Loucy (cell line): ENCODE measurements around the gene POC1A.

Experiments
- H2AFZ ChIP-seq: fragments of 200-600 bp; sonication (generic); 2 replicates; pipeline ENCODE4 v1.6.0; 2016; ENCODE audit warnings: antibody characterized with exemption, mild to moderate bottlenecking, low read length, moderate library complexity
- H3F3A ChIP-seq: fragments of 200-600 bp; 2 replicates; pipeline ENCODE4 v1.6.0; 2016; ENCODE audit warnings: antibody characterized with exemption, low read depth, mild to moderate bottlenecking
- H3K27me3 ChIP-seq: fragments of 200-600 bp; sonication (generic); 2 replicates; pipeline ENCODE4 v1.6.1; 2014; ENCODE audit warnings: low read length, mild to moderate bottlenecking; ENCODE audit not compliant: insufficient read depth, poor library complexity, severe bottlenecking
- H3K36me3 ChIP-seq: fragments of 200-600 bp; sonication (generic); 2 replicates; pipeline ENCODE4 v1.6.1; 2016; ENCODE audit warnings: low read length; ENCODE audit not compliant: insufficient read depth
- H3K4me1 ChIP-seq: fragments of 200-600 bp; sonication (generic); 2 replicates; pipeline ENCODE4 v1.5.1; 2014; ENCODE audit warnings: low read length, mild to moderate bottlenecking; ENCODE audit not compliant: insufficient read depth, poor library complexity, severe bottlenecking
- H3K4me2 ChIP-seq: fragments of 200-600 bp; sonication (generic); 2 replicates; pipeline ENCODE4 v1.6.0; 2014; ENCODE audit warnings: antibody characterized with exemption, low read length, low read depth, mild to moderate bottlenecking; ENCODE audit not compliant: poor library complexity, severe bottlenecking
- H3K4me3 ChIP-seq: fragments of 200-600 bp; sonication (generic); 2 replicates; pipeline ENCODE4 v1.5.1; 2014; ENCODE audit warnings: low read length, mild to moderate bottlenecking, mixed read lengths; ENCODE audit not compliant: poor library complexity, severe bottlenecking
- H3K79me2 ChIP-seq: fragments of 200-600 bp; sonication (generic); 2 replicates; pipeline ENCODE4 v1.6.1; 2014; ENCODE audit warnings: low read length; ENCODE audit not compliant: insufficient read depth
- H3K9ac ChIP-seq: fragments of 200-600 bp; sonication (generic); 2 replicates; pipeline ENCODE4 v1.6.0; 2014; ENCODE audit warnings: mild to moderate bottlenecking, low read depth, low read length, moderate library complexity; ENCODE audit not compliant: poor library complexity, severe bottlenecking
- H3K9me2 ChIP-seq: fragments of 200-600 bp; sonication (generic); replicated peaks from 2 replicates; pipeline ENCODE4 v1.6.1; 2016; ENCODE audit warnings: low read depth, low read length, mixed read lengths
- H3K9me3 ChIP-seq: fragments of 200-600 bp; sonication (generic); 2 replicates; pipeline ENCODE4 v1.6.1; 2014; ENCODE audit warnings: mild to moderate bottlenecking, antibody characterized with exemption, low read length, low read depth; ENCODE audit not compliant: insufficient read depth
- H4K20me1 ChIP-seq: fragments of 200-600 bp; sonication (generic); 2 replicates; pipeline ENCODE4 v1.6.0; 2014; ENCODE audit warnings: antibody characterized with exemption, low read length, mild to moderate bottlenecking; ENCODE audit not compliant: insufficient read depth, poor library complexity, severe bottlenecking
- EZH2phosphoT487 ChIP-seq: fragments of 200-600 bp; IDR thresholded peaks from 2 replicates; pipeline ENCODE4 v1.6.1; 2018; ENCODE audit warnings: antibody characterized with exemption, mild to moderate bottlenecking, moderate library complexity, borderline replicate concordance
- TF ChIP-seq, protein P1 (sequence below): fragments of 200-600 bp; sonication (generic); conservative IDR thresholded peaks from 2 replicates; pipeline ENCODE4 v1.5.1; 2014; ENCODE audit warnings: mild to moderate bottlenecking, antibody characterized with exemption, low read length

Gene POC1A

DNA sequence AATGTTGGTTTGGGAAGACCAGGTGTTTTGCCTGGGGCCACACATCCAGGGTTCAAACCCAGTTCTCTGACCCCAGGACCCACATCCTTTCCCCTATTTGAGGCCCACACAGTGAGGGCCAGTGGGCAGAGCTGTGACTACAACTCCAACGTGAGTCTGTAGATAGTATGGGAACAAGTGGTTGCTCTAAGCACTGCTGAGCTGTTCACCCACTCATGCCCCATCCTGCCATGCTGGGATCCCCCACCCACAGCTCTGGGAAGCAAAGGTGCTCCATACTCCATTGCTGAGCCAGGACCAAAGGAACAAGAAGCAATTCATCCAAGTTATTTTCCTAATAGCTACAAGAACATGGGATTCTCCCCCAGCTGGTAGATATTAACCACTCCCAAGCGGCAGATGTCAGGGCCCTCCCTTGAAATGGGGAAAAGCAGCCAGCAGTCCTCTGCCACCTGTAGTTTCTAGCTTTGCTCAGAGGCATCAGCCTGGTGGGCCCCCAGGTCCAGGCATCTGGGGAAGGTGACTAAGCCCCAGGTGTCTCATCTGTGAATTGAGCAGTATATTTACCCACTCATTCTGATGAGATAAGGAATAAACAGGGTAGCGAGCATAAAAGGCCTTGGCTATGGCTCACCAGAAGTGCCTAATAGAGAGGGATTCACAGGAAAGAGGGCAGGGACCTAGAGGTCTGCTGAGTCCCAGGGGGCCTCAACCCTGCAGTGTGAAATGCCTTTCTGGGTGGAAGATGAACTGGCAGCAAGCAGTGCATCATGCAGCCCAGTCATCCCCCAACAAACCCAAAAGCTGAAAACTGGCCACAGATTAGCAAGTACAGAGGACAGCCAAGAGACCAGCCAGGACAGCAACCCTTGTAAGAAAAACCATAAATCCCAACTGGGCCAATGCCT lies 33.4 kb downstream of the POC1A start:
- H3K4me2 ChIP-seq: no peak overlapping the region
- peaks cover 79% of the 10 kb centered on the region; the same call in 1 of the 2 replicates for H3K36me3 ChIP-seq
- no peaks in the 10 kb centered on the region for H3K79me2 ChIP-seq
- no peak overlapping the region for H3K9ac ChIP-seq
- no peak overlapping the region for H3K4me3 ChIP-seq
- no peaks in the 10 kb centered on the region for H4K20me1 ChIP-seq
- no peaks in the 10 kb centered on the region for H3K27me3 ChIP-seq
- TF ChIP-seq, protein P1, sequence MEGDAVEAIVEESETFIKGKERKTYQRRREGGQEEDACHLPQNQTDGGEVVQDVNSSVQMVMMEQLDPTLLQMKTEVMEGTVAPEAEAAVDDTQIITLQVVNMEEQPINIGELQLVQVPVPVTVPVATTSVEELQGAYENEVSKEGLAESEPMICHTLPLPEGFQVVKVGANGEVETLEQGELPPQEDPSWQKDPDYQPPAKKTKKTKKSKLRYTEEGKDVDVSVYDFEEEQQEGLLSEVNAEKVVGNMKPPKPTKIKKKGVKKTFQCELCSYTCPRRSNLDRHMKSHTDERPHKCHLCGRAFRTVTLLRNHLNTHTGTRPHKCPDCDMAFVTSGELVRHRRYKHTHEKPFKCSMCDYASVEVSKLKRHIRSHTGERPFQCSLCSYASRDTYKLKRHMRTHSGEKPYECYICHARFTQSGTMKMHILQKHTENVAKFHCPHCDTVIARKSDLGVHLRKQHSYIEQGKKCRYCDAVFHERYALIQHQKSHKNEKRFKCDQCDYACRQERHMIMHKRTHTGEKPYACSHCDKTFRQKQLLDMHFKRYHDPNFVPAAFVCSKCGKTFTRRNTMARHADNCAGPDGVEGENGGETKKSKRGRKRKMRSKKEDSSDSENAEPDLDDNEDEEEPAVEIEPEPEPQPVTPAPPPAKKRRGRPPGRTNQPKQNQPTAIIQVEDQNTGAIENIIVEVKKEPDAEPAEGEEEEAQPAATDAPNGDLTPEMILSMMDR: no peak
- TF ChIP-seq EZH2phosphoT487: no peak
- no peaks in the 10 kb centered on the region for H3K9me2 ChIP-seq
- no peaks in the 10 kb centered on the region for H3K4me1 ChIP-seq
- no peaks in the 10 kb centered on the region for H3F3A ChIP-seq
- no peak overlapping the region for H2AFZ ChIP-seq
- H3K9me3 ChIP-seq: no peaks in the 10 kb centered on the region

DNA sequence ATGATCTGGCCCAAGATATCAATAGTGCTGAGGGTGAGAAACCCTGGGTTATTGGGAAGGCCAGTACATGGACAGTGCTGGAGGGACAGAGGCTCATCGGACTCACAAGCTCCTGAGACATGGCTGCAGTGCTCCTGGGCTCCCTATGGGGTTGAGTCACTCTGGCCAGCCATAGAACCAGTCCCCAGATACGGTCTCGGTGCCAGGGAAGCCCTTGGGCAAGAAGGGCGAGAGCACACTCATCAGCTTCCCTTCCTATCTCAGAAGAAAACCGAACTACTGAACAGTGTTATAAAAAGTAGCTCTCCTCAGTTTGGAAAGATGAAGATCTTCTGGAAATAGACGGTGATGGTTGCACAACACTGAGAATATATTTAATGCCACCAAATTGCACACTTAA lies 34.4 kb downstream of the POC1A start:
- Histone ChIP-seq H4K20me1 (no peaks in the 10 kb centered on the region), H3K4me2 (no peak overlapping the region), H3K36me3 (peaks cover 77% of the 10 kb centered on the region; the same call in 1 of the 2 replicates), H3K9me2 (no peaks in the 10 kb centered on the region), H3K27me3 (no peaks in the 10 kb centered on the region), H2AFZ (no peak overlapping the region), H3K4me1 (no peaks in the 10 kb centered on the region), H3F3A (no peaks in the 10 kb centered on the region), H3K9ac (no peak overlapping the region), H3K4me3 (no peak overlapping the region), H3K79me2 (no peaks in the 10 kb centered on the region), H3K9me3 (no peaks in the 10 kb centered on the region)
- TF ChIP-seq, protein P1: no peak
- TF ChIP-seq EZH2phosphoT487: no peak

DNA sequence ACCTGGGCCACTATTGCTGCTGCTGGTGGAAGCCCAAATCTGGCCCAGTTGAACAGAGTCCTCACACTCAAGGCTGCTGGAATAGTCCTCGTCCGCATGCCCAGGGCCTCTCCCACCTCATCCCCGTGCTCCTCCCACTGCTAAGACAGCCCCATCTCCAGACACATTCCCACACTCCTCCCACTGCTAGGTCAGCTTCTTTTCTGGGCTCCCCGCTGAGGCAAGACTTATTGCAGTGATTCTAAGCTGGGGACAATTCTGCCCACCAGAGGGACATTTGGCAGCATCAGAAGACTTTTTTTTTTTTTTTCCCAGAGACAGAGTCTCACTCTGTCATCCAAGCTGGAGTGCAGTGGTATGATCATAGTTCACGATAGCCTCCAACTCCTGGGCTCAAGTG lies 35.1 kb downstream of the POC1A start:
- no peaks in the 10 kb centered on the region for H3K9me2 ChIP-seq
- H3K36me3 ChIP-seq: peaks cover 76% of the 10 kb centered on the region; the same call in 1 of the 2 replicates
- TF ChIP-seq, protein P1: no peak
- no peak for TF ChIP-seq EZH2phosphoT487
- no peaks in the 10 kb centered on the region for H3K27me3 ChIP-seq
- no peak overlapping the region for H2AFZ ChIP-seq
- no peak overlapping the region for H3K4me2 ChIP-seq
- no peaks in the 10 kb centered on the region for H4K20me1 ChIP-seq
- no peak overlapping the region for H3K9ac ChIP-seq
- H3F3A ChIP-seq: no peaks in the 10 kb centered on the region
- no peaks in the 10 kb centered on the region for H3K79me2 ChIP-seq
- no peaks in the 10 kb centered on the region for H3K9me3 ChIP-seq
- H3K4me3 ChIP-seq: no peak overlapping the region
- H3K4me1 ChIP-seq: no peaks in the 10 kb centered on the region
